Measurements from ENCODE around the gene KLHL22. TPM values are rescaled to one million over a fixed set of nuclear protein-coding genes. Genes with fewer than 3 reads are reported as not detected.
"Not testable (repeated sequence)": the region's sequence is repeated elsewhere in the genome, so short reads cannot be mapped to it uniquely, and the experiment has no call there.

Gene KLHL22
- total RNA-seq, 1 donor from 2014 or later: 14.3 TPM

- TF ChIP-seq EZH2phosphoT487 (IDR thresholded peaks at IDR 0.05) (no peak), EZH2 (IDR thresholded peaks at IDR 0.05) (no peak)
- TF ChIP-seq, protein P1, sequence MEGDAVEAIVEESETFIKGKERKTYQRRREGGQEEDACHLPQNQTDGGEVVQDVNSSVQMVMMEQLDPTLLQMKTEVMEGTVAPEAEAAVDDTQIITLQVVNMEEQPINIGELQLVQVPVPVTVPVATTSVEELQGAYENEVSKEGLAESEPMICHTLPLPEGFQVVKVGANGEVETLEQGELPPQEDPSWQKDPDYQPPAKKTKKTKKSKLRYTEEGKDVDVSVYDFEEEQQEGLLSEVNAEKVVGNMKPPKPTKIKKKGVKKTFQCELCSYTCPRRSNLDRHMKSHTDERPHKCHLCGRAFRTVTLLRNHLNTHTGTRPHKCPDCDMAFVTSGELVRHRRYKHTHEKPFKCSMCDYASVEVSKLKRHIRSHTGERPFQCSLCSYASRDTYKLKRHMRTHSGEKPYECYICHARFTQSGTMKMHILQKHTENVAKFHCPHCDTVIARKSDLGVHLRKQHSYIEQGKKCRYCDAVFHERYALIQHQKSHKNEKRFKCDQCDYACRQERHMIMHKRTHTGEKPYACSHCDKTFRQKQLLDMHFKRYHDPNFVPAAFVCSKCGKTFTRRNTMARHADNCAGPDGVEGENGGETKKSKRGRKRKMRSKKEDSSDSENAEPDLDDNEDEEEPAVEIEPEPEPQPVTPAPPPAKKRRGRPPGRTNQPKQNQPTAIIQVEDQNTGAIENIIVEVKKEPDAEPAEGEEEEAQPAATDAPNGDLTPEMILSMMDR (IDR thresholded peaks at IDR 0.05): no peak
- peak overlapping the region; percentile 15 for H3K4me2 ChIP-seq
- no peak overlapping the region for H3K27ac ChIP-seq
- H2AFZ ChIP-seq (replicated peaks): no peak overlapping the region
- no peaks in the 10 kb centered on the region for H3K9me3 ChIP-seq (ENCODE audit: low read depth)
- H3K4me1 Mint-ChIP-seq: peaks cover 38% of the 10 kb centered on the region
- H3K79me2 ChIP-seq (ENCODE audit: low read depth): peaks cover 82% of the 10 kb centered on the region
- no peak for DNase-seq (ENCODE audit: low spot score)
- peaks cover 5% of the 10 kb centered on the region for H3F3A ChIP-seq (ENCODE audit: low read depth)
- peaks cover 23% of the 10 kb centered on the region for H3K4me1 ChIP-seq
- no peaks in the 10 kb centered on the region for H3K36me3 ChIP-seq
- H3K9ac ChIP-seq: no peak overlapping the region
- H3K27me3 ChIP-seq: no peaks in the 10 kb centered on the region
- no peaks in the 10 kb centered on the region for H3K9me3 Mint-ChIP-seq
- H3K4me3 Mint-ChIP-seq: peak overlapping the region; percentile 65
- H3K27me3 Mint-ChIP-seq (ENCODE audit: insufficient read depth, low read depth): no peaks in the 10 kb centered on the region
- H3K4me3 ChIP-seq: no peak overlapping the region
- peaks cover 11% of the 10 kb centered on the region for H3K36me3 Mint-ChIP-seq
- H3K27ac Mint-ChIP-seq: peak overlapping the region; percentile 76
- H4K20me1 ChIP-seq (ENCODE audit: low read depth): peaks cover 59% of the 10 kb centered on the region
These were observed 15.4 kb upstream of the KLHL22 start for GRCh38 chr22:20510811-20511577.

- Histone ChIP-seq H3K4me3 (peak overlapping the region; percentile 77), H3K36me3 (no peaks in the 10 kb centered on the region), H3K4me1 (peaks cover 23% of the 10 kb centered on the region), H4K20me1 (ENCODE audit: low read depth) (peaks cover 47% of the 10 kb centered on the region), H3K79me2 (ENCODE audit: low read depth) (peaks cover 70% of the 10 kb centered on the region), H3K4me2 (peak overlapping the region; percentile 81), H3K27ac (no peak overlapping the region), H3K9me3 (ENCODE audit: low read depth) (no peaks in the 10 kb centered on the region), H2AFZ (replicated peaks) (no peak overlapping the region), H3F3A (ENCODE audit: low read depth) (peaks cover 5% of the 10 kb centered on the region), H3K9ac (no peak overlapping the region), H3K27me3 (no peaks in the 10 kb centered on the region)
- peaks cover 8% of the 10 kb centered on the region for H3K36me3 Mint-ChIP-seq
- peak overlapping the region; percentile 94 for H3K4me3 Mint-ChIP-seq
- peak; percentile 49 for DNase-seq (ENCODE audit: low spot score)
- H3K27ac Mint-ChIP-seq: no peak overlapping the region
- peaks cover under 1% of the 10 kb centered on the region for H3K27me3 Mint-ChIP-seq (ENCODE audit: insufficient read depth, low read depth)
- TF ChIP-seq, protein P1 (IDR thresholded peaks at IDR 0.05): no peak
- no peak for TF ChIP-seq EZH2 (IDR thresholded peaks at IDR 0.05)
- no peak for TF ChIP-seq EZH2phosphoT487 (IDR thresholded peaks at IDR 0.05)
- peaks cover 38% of the 10 kb centered on the region for H3K4me1 Mint-ChIP-seq
- H3K9me3 Mint-ChIP-seq: no peaks in the 10 kb centered on the region
These were observed 13.9 kb upstream of the KLHL22 start for GRCh38 chr22:20509344-20510047.

- H3K36me3 Mint-ChIP-seq: peaks cover 7% of the 10 kb centered on the region
- Histone ChIP-seq H3K36me3 (no peaks in the 10 kb centered on the region), H3K79me2 (ENCODE audit: low read depth) (peaks cover 63% of the 10 kb centered on the region), H3K27me3 (no peaks in the 10 kb centered on the region), H3K4me1 (peaks cover 23% of the 10 kb centered on the region), H3K9me3 (ENCODE audit: low read depth) (no peaks in the 10 kb centered on the region), H3K27ac (no peak overlapping the region), H3K4me2 (peak overlapping the region; percentile 81), H3K4me3 (peak overlapping the region; percentile 77), H2AFZ (replicated peaks) (no peak overlapping the region), H4K20me1 (ENCODE audit: low read depth) (peaks cover 40% of the 10 kb centered on the region), H3F3A (ENCODE audit: low read depth) (peaks cover 5% of the 10 kb centered on the region), H3K9ac (peak overlapping the region; percentile 77)
- no peaks in the 10 kb centered on the region for H3K9me3 Mint-ChIP-seq
- H3K4me3 Mint-ChIP-seq: peak overlapping the region; percentile 94
- DNase-seq (ENCODE audit: low spot score): no peak
- H3K27me3 Mint-ChIP-seq (ENCODE audit: insufficient read depth, low read depth): peaks cover 2% of the 10 kb centered on the region
- H3K4me1 Mint-ChIP-seq: peaks cover 38% of the 10 kb centered on the region
- TF ChIP-seq EZH2 (IDR thresholded peaks at IDR 0.05): no peak
- TF ChIP-seq, protein P1 (IDR thresholded peaks at IDR 0.05): no peak
- TF ChIP-seq EZH2phosphoT487 (IDR thresholded peaks at IDR 0.05): no peak
- H3K27ac Mint-ChIP-seq: peak overlapping the region; percentile 0
These were observed 13.2 kb upstream of the KLHL22 start for GRCh38 chr22:20508815-20509271.

- Histone ChIP-seq H3K4me3 (peak overlapping the region; percentile 77), H4K20me1 (ENCODE audit: low read depth) (peaks cover 34% of the 10 kb centered on the region), H3K79me2 (ENCODE audit: low read depth) (peaks cover 57% of the 10 kb centered on the region), H2AFZ (replicated peaks) (peak overlapping the region; percentile 60), H3K4me1 (peaks cover 23% of the 10 kb centered on the region), H3K27ac (peak overlapping the region; percentile 79), H3K4me2 (peak overlapping the region; percentile 81), H3K9ac (peak overlapping the region; percentile 77)
- H3K27me3 ChIP-seq; H3K9me3 ChIP-seq (ENCODE audit: low read depth); H3K36me3 ChIP-seq; H3K9me3 Mint-ChIP-seq; H3K27me3 Mint-ChIP-seq (ENCODE audit: insufficient read depth, low read depth); H3K36me3 Mint-ChIP-seq; H3F3A ChIP-seq (ENCODE audit: low read depth): not testable (repeated sequence)
- peak overlapping the region; percentile 33 for H3K27ac Mint-ChIP-seq
- peak overlapping the region; percentile 94 for H3K4me3 Mint-ChIP-seq
- peak; percentile 66 for DNase-seq (ENCODE audit: low spot score)
- peaks cover 38% of the 10 kb centered on the region for H3K4me1 Mint-ChIP-seq
These were observed 12.6 kb upstream of the KLHL22 start for GRCh38 chr22:20508067-20508755.
